H9 (cell line): ENCODE results near the gene SRPK2. TPM values are rescaled to one million over a fixed set of nuclear protein-coding genes. Genes with fewer than 3 reads are reported as not detected.

ENCODE experiments used
- DNase-seq: peaks from one replicate; pipeline ENCODE4 v3.0.0-alpha.2; 2017
- H2AFZ ChIP-seq: one replicate; pipeline ENCODE4 v1.6.1; 2013; ENCODE audit warnings: mild to moderate bottlenecking, low read length, control low read depth, moderate library complexity
- H2AK5ac ChIP-seq: 2 replicates; pipeline ENCODE4 v1.6.1; 2013; ENCODE audit warnings: low read length, control low read depth, mixed read lengths; ENCODE audit not compliant: insufficient read length
- H2BK120ac ChIP-seq: one replicate; pipeline ENCODE4 v1.6.1; 2013; ENCODE audit warnings: low read depth, mild to moderate bottlenecking, low read length, control low read depth, inconsistent platforms; ENCODE audit not compliant: poor library complexity, severe bottlenecking
- H2BK12ac ChIP-seq: 2 replicates; pipeline ENCODE4 v1.6.1; 2013; ENCODE audit warnings: low read length, control low read depth, mixed read lengths, low read depth; ENCODE audit not compliant: insufficient read length
- H2BK15ac ChIP-seq: 2 replicates; pipeline ENCODE4 v1.6.1; 2013; ENCODE audit warnings: low read depth, low read length, control low read depth
- H2BK20ac ChIP-seq: one replicate; pipeline ENCODE4 v1.6.1; 2013; ENCODE audit warnings: low read depth, mild to moderate bottlenecking, low read length, control low read depth, inconsistent platforms; ENCODE audit not compliant: poor library complexity, severe bottlenecking
- H2BK5ac ChIP-seq: 2 replicates; pipeline ENCODE4 v1.6.1; 2013; ENCODE audit warnings: low read length, control low read depth, mixed read lengths; ENCODE audit not compliant: insufficient read length
- H3K14ac ChIP-seq: 2 replicates; pipeline ENCODE4 v1.6.1; 2013; ENCODE audit warnings: low read length, control low read depth; ENCODE audit not compliant: insufficient read depth
- H3K18ac ChIP-seq: 2 replicates; pipeline ENCODE4 v1.6.1; 2013; ENCODE audit warnings: low read depth, mild to moderate bottlenecking, mixed read lengths, low read length, control low read depth; ENCODE audit not compliant: insufficient read length
- H3K23ac ChIP-seq: 2 replicates; pipeline ENCODE4 v1.6.1; 2013; ENCODE audit warnings: low read length, control low read depth, mixed read lengths, low read depth; ENCODE audit not compliant: insufficient read length
- H3K23me2 ChIP-seq: 2 replicates; pipeline ENCODE4 v1.6.1; 2013; ENCODE audit warnings: low read depth, mild to moderate bottlenecking, mixed read lengths, low read length, control low read depth; ENCODE audit not compliant: insufficient read length, poor library complexity, severe bottlenecking
- H3K27ac ChIP-seq: 2 replicates; pipeline ENCODE4 v1.5.1; 2013; ENCODE audit warnings: low read length, control low read depth, mixed read lengths, low read depth; ENCODE audit not compliant: insufficient read length
- H3K27me3 ChIP-seq: 2 replicates; pipeline ENCODE4 v1.6.1; 2013; ENCODE audit warnings: low read length, control low read depth, inconsistent platforms; ENCODE audit not compliant: insufficient read depth
- H3K4ac ChIP-seq: 2 replicates; pipeline ENCODE4 v1.6.1; 2013; ENCODE audit warnings: low read depth, mild to moderate bottlenecking, control low read depth, inconsistent platforms, low read length, moderate library complexity
- H3K4me1 ChIP-seq: 2 replicates; pipeline ENCODE4 v1.6.1; 2013; ENCODE audit warnings: low read length, control low read depth, inconsistent platforms; ENCODE audit not compliant: insufficient read depth
- H3K4me2 ChIP-seq: 2 replicates; pipeline ENCODE4 v1.6.1; 2013; ENCODE audit warnings: low read length, control low read depth, mixed read lengths; ENCODE audit not compliant: insufficient read length, insufficient read depth
- H3K56ac ChIP-seq: 2 replicates; pipeline ENCODE4 v1.6.1; 2013; ENCODE audit warnings: low read depth, mild to moderate bottlenecking, mixed read lengths, low read length, control low read depth; ENCODE audit not compliant: insufficient read length
- H3K79me1 ChIP-seq: 2 replicates; pipeline ENCODE4 v1.6.1; 2013; ENCODE audit warnings: low read depth, mild to moderate bottlenecking, moderate library complexity, low read length, control low read depth, inconsistent platforms; ENCODE audit not compliant: insufficient read depth, poor library complexity, severe bottlenecking
- H3K79me2 ChIP-seq: 2 replicates; pipeline ENCODE4 v1.6.1; 2013; ENCODE audit warnings: low read length, control low read depth, inconsistent platforms; ENCODE audit not compliant: insufficient read depth
- H3K9ac ChIP-seq: 2 replicates; pipeline ENCODE4 v1.6.1; 2013; ENCODE audit warnings: low read length, control low read depth, mixed read lengths; ENCODE audit not compliant: insufficient read length; ENCODE audit errors: extremely low read depth
- H3K9me3 ChIP-seq: one replicate; pipeline ENCODE4 v1.6.1; 2013; ENCODE audit warnings: low read depth, low read length, inconsistent platforms; ENCODE audit not compliant: control insufficient read depth
- H3T11ph ChIP-seq: one replicate; pipeline ENCODE4 v1.6.1; 2013; ENCODE audit warnings: mild to moderate bottlenecking, low read length, control low read depth, inconsistent platforms
- H4K20me1 ChIP-seq: one replicate; pipeline ENCODE4 v1.6.1; 2013; ENCODE audit not compliant: control insufficient read depth, insufficient read length, insufficient read depth
- H4K5ac ChIP-seq: 2 replicates; pipeline ENCODE4 v1.6.1; 2013; ENCODE audit warnings: low read depth, mild to moderate bottlenecking, mixed read lengths, low read length, control low read depth; ENCODE audit not compliant: insufficient read length
- H4K8ac ChIP-seq: replicated peaks from 2 replicates; pipeline ENCODE4 v1.6.1; 2013; ENCODE audit warnings: low read length, control low read depth, mixed read lengths, low read depth; ENCODE audit not compliant: insufficient read length
- H4K91ac ChIP-seq: 2 replicates; pipeline ENCODE4 v1.6.1; 2013; ENCODE audit warnings: low read depth, mild to moderate bottlenecking, moderate library complexity, mixed read lengths, low read length, control low read depth; ENCODE audit not compliant: insufficient read length
- H3K27ac Mint-ChIP-seq, 3 experiments: 2 replicates in 2 of 3; 3 replicates in 1 of 3; pipeline ENCODE4 v1.8.0; 2020 to 2021; ENCODE audit warnings: mixed read lengths in 3 of 3, mild to moderate bottlenecking in 1 of 3, moderate library complexity in 1 of 3
- H3K27me3 Mint-ChIP-seq: 2 replicates; pipeline ENCODE4 v1.8.0; 2021; ENCODE audit warnings: low read depth, mild to moderate bottlenecking, moderate library complexity, mixed read lengths
- H3K36me3 Mint-ChIP-seq, 3 experiments: 2 replicates in 2 of 3; 3 replicates in 1 of 3; pipeline ENCODE4 v1.8.0; 2020 to 2021; ENCODE audit warnings: low read depth in 3 of 3, mixed read lengths in 3 of 3; ENCODE audit not compliant: insufficient read depth in 1 of 3
- H3K4me1 Mint-ChIP-seq, 2 experiments: 2 replicates each; pipeline ENCODE4 v1.8.0; 2020; ENCODE audit warnings: mixed read lengths in 2 of 2
- H3K4me3 Mint-ChIP-seq, 2 experiments: 2 replicates in 1 of 2; 3 replicates in 1 of 2; pipeline ENCODE4 v1.8.0; 2020 to 2021; ENCODE audit warnings: mild to moderate bottlenecking in 2 of 2, mixed read lengths in 2 of 2, moderate library complexity in 1 of 2
- H3K9me3 Mint-ChIP-seq, 2 experiments: 2 replicates in 1 of 2; 3 replicates in 1 of 2; pipeline ENCODE4 v1.8.0; 2020; ENCODE audit warnings: mild to moderate bottlenecking in 2 of 2, mixed read lengths in 2 of 2, moderate library complexity in 1 of 2
- CTCF ChIP-seq: fragments of 200-600 bp; sonication (generic); conservative IDR thresholded peaks from 3 replicates; pipeline ENCODE4 v1.8.0; 2021; ENCODE audit warnings: antibody characterized with exemption, mild to moderate bottlenecking
- WGBS: extraction: QIAGEN DNeasy Blood & Tissue Kit; methylation state at CpG from one replicate; pipeline ENCODE4 v1.1.7; 2013; ENCODE audit warnings: missing lambda C conversion rate, low lambda C conversion rate, mixed read lengths; ENCODE audit not compliant: insufficient read length; ENCODE audit errors: extremely low coverage; 5-methylcytosine and 5-hydroxymethylcytosine counted together
- total RNA-seq: library from RNA; stranded (reverse); gene quantifications from 2 replicates; pipeline ENCODE4 v1.2.1, GENCODE V29; 2021

The SRPK2 gene
- total RNA-seq, 1 experiment from 2014 or later: 41.1 TPM

- TF ChIP-seq CTCF: no peak
- Histone ChIP-seq H3K4ac (no peak overlapping the region), H2BK120ac (no peak overlapping the region), H3K9me3 (no peaks in the 10 kb centered on the region), H2BK5ac (no peak overlapping the region), H2AFZ (no peak overlapping the region), H3K14ac (no peak overlapping the region), H3K27ac (no peak overlapping the region), H3K18ac (no peak overlapping the region), H3K23ac (no peak overlapping the region), H4K5ac (no peak overlapping the region), H4K8ac (no peak overlapping the region), H3K79me2 (peaks cover 7% of the 10 kb centered on the region; the same call in 1 of the 2 replicates), H2BK20ac (no peak overlapping the region), H3K4me2 (no peak overlapping the region), H3K23me2 (no peaks in the 10 kb centered on the region), H3K4me1 (peaks cover 3% of the 10 kb centered on the region; the same call in 1 of the 2 replicates), H4K20me1 (peaks cover 2% of the 10 kb centered on the region), H3K56ac (no peak overlapping the region), H3T11ph (no peak overlapping the region), H2BK15ac (no peak overlapping the region), H3K27me3 (no peaks in the 10 kb centered on the region), H2AK5ac (no peak overlapping the region), H4K91ac (no peak overlapping the region), H3K9ac (no peak overlapping the region), H2BK12ac (no peak overlapping the region), H3K79me1 (peaks cover 2% of the 10 kb centered on the region)
- H3K4me1 Mint-ChIP-seq: peaks cover 15 to 17% of the 10 kb centered on the region in 2 experiments
- no peak overlapping the region for H3K27ac Mint-ChIP-seq
- peaks cover 3 to 8% (median 3%) of the 10 kb centered on the region in 3 experiments; a peak in 5 of 7 replicates for H3K36me3 Mint-ChIP-seq
- H3K4me3 Mint-ChIP-seq: no peak overlapping the region
- WGBS: 100% methylated on average over 1 of the region's 2 CpGs
- H3K9me3 Mint-ChIP-seq: peaks cover 4 to 5% of the 10 kb centered on the region in 2 experiments; a peak in 2 of 5 replicates
- no peaks in the 10 kb centered on the region for H3K27me3 Mint-ChIP-seq
- DNase-seq: no peak
Measured at GRCh38 chr7:105206985-105207384, 181.7 kb downstream of the SRPK2 start.
